ENCODE results near the gene PAEP. TPM values are rescaled to one million over a fixed set of nuclear protein-coding genes. Genes with fewer than 3 reads are reported as not detected.

The PAEP gene
- total and polyA plus RNA-seq, 4 donors: not detected

DNA sequence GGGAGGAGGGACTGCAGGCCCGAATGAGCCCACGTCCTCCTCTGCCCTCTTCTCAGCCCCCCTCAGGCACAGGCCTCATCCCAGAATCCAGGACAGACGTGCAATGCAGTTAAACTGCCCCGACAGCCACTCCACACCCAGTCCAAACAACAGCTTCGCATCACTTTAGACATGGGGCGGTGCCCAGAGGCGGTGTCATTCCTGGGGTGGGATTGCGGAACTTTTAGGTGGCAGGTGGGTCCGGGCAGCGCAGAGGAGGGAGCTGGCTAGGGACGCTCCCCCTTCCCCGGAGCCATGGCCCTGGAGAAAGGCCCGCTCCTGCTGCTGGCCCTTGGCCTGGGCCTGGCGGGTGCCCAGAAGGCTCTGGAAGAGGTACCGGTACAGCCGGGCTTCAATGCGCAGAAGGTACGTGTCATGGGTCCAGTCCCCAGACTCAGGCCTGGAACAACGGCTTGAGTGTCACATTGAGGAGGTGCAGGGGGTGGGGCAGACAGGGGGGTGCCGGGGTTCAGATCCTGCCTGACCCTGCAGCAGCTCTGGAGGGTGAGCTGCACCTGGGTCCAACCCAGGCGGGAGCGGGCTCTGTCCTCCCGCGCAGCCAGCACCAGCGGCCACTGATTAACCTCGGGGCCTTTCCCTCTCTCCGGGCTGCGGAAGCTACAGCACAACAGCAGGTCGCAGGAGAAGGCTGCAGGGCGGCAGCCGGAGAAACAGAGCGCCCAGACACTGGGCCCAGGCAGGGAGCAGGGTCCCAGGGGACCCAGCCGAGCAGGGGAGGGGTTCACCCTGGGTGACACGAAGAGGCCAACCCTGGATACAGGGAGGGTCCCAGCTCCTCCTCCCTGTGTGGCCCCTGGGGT lies 52.6 kb downstream of the PAEP start:
- H3K4me3 ChIP-seq (ENCODE audit: low read depth in 1 of 3, low read length in 3 of 3): no peak overlapping the region
- WGBS: 71% methylated on average over 34 of the region's 34 CpGs
- H3K4me1 ChIP-seq (ENCODE audit: control insufficient read depth in 4 of 4, insufficient read depth in 4 of 4, low read length in 3 of 4): no peaks in the 10 kb centered on the region
- TF ChIP-seq, protein P1, sequence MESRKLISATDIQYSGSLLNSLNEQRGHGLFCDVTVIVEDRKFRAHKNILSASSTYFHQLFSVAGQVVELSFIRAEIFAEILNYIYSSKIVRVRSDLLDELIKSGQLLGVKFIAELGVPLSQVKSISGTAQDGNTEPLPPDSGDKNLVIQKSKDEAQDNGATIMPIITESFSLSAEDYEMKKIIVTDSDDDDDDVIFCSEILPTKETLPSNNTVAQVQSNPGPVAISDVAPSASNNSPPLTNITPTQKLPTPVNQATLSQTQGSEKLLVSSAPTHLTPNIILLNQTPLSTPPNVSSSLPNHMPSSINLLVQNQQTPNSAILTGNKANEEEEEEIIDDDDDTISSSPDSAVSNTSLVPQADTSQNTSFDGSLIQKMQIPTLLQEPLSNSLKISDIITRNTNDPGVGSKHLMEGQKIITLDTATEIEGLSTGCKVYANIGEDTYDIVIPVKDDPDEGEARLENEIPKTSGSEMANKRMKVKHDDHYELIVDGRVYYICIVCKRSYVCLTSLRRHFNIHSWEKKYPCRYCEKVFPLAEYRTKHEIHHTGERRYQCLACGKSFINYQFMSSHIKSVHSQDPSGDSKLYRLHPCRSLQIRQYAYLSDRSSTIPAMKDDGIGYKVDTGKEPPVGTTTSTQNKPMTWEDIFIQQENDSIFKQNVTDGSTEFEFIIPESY (IDR thresholded peaks at IDR 0.05): no peak
- TF ChIP-seq RXRA (IDR thresholded peaks at IDR 0.05) (no peak), RAD21 (IDR thresholded peaks at IDR 0.05) (no peak), SP1 (IDR thresholded peaks at IDR 0.05) (no peak), JUND (IDR thresholded peaks at IDR 0.05) (no peak), CTCF (IDR thresholded peaks at IDR 0.05; ENCODE audit: low read depth, low read length, missing input control) (no peak), YY1 (IDR thresholded peaks at IDR 0.05) (no peak), MAX (IDR thresholded peaks at IDR 0.05) (no peak), FOXA2 (IDR thresholded peaks at IDR 0.05) (no peak), EGR1 (IDR thresholded peaks at IDR 0.05; ENCODE audit: low read depth in 2 of 2) (no peak), REST (IDR thresholded peaks at IDR 0.05) (no peak), TAF1 (conservative IDR thresholded peaks at IDR 0.05) (no peak), HNF4A (conservative IDR thresholded peaks at IDR 0.05) (no peak), FOXA1 (IDR thresholded peaks at IDR 0.05) (no peak), GABPA (IDR thresholded peaks at IDR 0.05 in 1 of 2, conservative IDR thresholded peaks at IDR 0.05 in 1 of 2) (no peak), NR2F2 (IDR thresholded peaks at IDR 0.05) (no peak), HNF4G (IDR thresholded peaks at IDR 0.05) (no peak)
- TF ChIP-seq, protein P2, sequence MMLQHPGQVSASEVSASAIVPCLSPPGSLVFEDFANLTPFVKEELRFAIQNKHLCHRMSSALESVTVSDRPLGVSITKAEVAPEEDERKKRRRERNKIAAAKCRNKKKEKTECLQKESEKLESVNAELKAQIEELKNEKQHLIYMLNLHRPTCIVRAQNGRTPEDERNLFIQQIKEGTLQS (IDR thresholded peaks at IDR 0.05): no peak
- no peak for DNase-seq (ENCODE audit: low spot score)
- H3K27ac ChIP-seq (ENCODE audit: low read depth in 1 of 2, low read length in 2 of 2): no peak overlapping the region
- H3K36me3 ChIP-seq (ENCODE audit: control insufficient read depth in 4 of 4, insufficient read depth in 3 of 4, low read depth in 1 of 4, low read length in 3 of 4): no peaks in the 10 kb centered on the region
- no peaks in the 10 kb centered on the region for H3K9me3 ChIP-seq (ENCODE audit: control insufficient read depth in 4 of 4, low read length in 3 of 4)
- H3K9ac ChIP-seq (ENCODE audit: low read depth in 1 of 2, low read length in 2 of 2): no peak overlapping the region
- H3K27me3 ChIP-seq (ENCODE audit: control insufficient read depth in 4 of 4, insufficient read depth in 4 of 4, low read length in 3 of 4): peaks cover 0 to 3% (median 0%) of the 10 kb centered on the region in 4 donors
